ENCODE data around the gene INTS11.

- TF ChIP-seq CTCF (IDR thresholded peaks at IDR 0.05; ENCODE audit: control extremely low read depth in 1 of 3, insufficient read depth in 1 of 3, low read depth in 1 of 3, low read length in 3 of 3) (no peak), POLR2A (IDR thresholded peaks at IDR 0.05; ENCODE audit: control extremely low read depth in 1 of 2, low read depth in 2 of 2, low read length in 2 of 2) (no peak), ZNF274 (IDR thresholded peaks at IDR 0.05; ENCODE audit: borderline replicate concordance, extremely low read depth, low read length) (no peak)
Observed at GRCh38 chr1:1280782-1281481, 43.5 kb downstream of the INTS11 start.

All from H1 (cell line).